Measurements from ENCODE around the gene SNX12.
A peak's percentile ranks its signal among the peaks of the same experiment; 100 is the strongest.

GRCh38 chrX:71098302-71098701, 30.2 kb upstream of the SNX12 start:
- TF ChIP-seq, protein P1, sequence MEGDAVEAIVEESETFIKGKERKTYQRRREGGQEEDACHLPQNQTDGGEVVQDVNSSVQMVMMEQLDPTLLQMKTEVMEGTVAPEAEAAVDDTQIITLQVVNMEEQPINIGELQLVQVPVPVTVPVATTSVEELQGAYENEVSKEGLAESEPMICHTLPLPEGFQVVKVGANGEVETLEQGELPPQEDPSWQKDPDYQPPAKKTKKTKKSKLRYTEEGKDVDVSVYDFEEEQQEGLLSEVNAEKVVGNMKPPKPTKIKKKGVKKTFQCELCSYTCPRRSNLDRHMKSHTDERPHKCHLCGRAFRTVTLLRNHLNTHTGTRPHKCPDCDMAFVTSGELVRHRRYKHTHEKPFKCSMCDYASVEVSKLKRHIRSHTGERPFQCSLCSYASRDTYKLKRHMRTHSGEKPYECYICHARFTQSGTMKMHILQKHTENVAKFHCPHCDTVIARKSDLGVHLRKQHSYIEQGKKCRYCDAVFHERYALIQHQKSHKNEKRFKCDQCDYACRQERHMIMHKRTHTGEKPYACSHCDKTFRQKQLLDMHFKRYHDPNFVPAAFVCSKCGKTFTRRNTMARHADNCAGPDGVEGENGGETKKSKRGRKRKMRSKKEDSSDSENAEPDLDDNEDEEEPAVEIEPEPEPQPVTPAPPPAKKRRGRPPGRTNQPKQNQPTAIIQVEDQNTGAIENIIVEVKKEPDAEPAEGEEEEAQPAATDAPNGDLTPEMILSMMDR (IDR thresholded peaks at IDR 0.05; ENCODE audit: low read length), result peak; percentile 52
- TF ChIP-seq EZH2phosphoT487 (IDR thresholded peaks at IDR 0.05; ENCODE audit: low read length) (no peak), EZH2 (optimal IDR thresholded peaks at IDR 0.05; ENCODE audit: low read depth, low read length) (no peak)

Data from MM.1S (cell line).